ENCODE results near the gene GGN. TPM values are rescaled to one million over a fixed set of nuclear protein-coding genes. Genes with fewer than 3 reads are reported as not detected.

The GGN gene
- total and polyA plus RNA-seq, 2 experiments from 2014 or later: 0.60 to 1.1 TPM

DNA sequence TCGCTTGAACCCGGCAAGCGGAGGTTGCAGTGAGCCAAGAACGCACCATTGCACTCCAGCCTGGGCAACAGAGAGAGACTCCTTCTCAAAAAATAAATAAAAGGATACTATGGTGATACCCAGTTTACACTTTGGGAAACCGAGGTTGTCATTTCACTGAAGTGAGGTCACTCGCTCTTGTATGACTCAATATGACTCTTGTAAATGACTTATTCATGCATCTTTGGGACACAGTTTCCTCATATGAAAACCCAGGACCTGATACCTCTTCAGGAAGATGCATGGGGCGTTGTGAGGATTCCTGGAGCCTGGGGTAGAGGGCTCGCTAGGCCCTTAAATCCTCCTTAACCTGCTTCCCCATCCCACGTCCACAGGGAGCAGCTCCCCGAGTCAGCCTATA is 9.0 kb downstream of the GGN start:
- Histone ChIP-seq H3K4me2 (no peak overlapping the region), H4K20me1 (ENCODE audit: insufficient read depth, poor library complexity, severe bottlenecking) (peaks cover 28% of the 10 kb centered on the region), H3K9me2 (replicated peaks; ENCODE audit: insufficient read depth) (no peaks in the 10 kb centered on the region), H3K4me1 (ENCODE audit: insufficient read depth) (peaks cover 10% of the 10 kb centered on the region), H3K9me3 (ENCODE audit: low read depth) (no peaks in the 10 kb centered on the region), H2AFZ (no peak overlapping the region), H3K27me3 (no peaks in the 10 kb centered on the region), H3K4me3 (no peak overlapping the region), H3K79me2 (peaks cover 44% of the 10 kb centered on the region), H3K27ac (no peak overlapping the region), H3K36me3 (replicated peaks; ENCODE audit: insufficient read depth, low read depth) (no peaks in the 10 kb centered on the region)
- TF ChIP-seq, protein P1, sequence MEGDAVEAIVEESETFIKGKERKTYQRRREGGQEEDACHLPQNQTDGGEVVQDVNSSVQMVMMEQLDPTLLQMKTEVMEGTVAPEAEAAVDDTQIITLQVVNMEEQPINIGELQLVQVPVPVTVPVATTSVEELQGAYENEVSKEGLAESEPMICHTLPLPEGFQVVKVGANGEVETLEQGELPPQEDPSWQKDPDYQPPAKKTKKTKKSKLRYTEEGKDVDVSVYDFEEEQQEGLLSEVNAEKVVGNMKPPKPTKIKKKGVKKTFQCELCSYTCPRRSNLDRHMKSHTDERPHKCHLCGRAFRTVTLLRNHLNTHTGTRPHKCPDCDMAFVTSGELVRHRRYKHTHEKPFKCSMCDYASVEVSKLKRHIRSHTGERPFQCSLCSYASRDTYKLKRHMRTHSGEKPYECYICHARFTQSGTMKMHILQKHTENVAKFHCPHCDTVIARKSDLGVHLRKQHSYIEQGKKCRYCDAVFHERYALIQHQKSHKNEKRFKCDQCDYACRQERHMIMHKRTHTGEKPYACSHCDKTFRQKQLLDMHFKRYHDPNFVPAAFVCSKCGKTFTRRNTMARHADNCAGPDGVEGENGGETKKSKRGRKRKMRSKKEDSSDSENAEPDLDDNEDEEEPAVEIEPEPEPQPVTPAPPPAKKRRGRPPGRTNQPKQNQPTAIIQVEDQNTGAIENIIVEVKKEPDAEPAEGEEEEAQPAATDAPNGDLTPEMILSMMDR (IDR thresholded peaks at IDR 0.05; ENCODE audit: poor library complexity): no peak
- no peak for TF ChIP-seq EZH2 (IDR thresholded peaks at IDR 0.05; ENCODE audit: borderline replicate concordance)
- TF ChIP-seq EZH2phosphoT487 (IDR thresholded peaks at IDR 0.05; ENCODE audit: low read depth, severe bottlenecking, unreplicated experiment): no peak
- WGBS (ENCODE audit: low lambda C conversion rate, missing lambda C conversion rate): 98% methylated on average over 10 of the region's 10 CpGs
- no peak for DNase-seq (ENCODE audit: low spot score)

DNA sequence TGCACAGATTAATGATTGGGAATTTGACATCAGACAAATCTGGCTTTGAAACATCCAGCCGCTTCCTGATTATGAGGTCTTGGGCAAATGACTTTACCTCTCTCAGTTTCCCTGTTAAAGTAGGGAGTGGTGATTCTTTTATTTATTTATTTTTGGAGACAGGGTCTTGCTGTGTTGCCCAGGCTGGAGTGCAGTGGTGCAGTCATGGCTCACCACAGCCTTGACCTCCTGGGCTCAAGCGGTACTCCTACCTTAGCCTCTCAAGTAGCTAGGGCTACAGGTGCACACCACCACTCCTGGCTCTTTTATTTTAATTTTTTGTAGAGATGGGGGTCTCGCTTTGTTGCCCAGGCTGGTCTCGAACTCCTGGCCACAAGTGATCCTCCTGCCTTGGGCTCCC is 10.8 kb downstream of the GGN start:
- Histone ChIP-seq H2AFZ (no peak overlapping the region), H3K4me1 (ENCODE audit: insufficient read depth) (peaks cover 10% of the 10 kb centered on the region), H3K27ac (no peak overlapping the region), H3K36me3 (replicated peaks; ENCODE audit: insufficient read depth, low read depth) (no peaks in the 10 kb centered on the region), H3K4me3 (no peak overlapping the region), H3K4me2 (peak overlapping the region; percentile 94), H4K20me1 (ENCODE audit: insufficient read depth, poor library complexity, severe bottlenecking) (peaks cover 28% of the 10 kb centered on the region), H3K9me3 (ENCODE audit: low read depth) (no peaks in the 10 kb centered on the region), H3K27me3 (no peaks in the 10 kb centered on the region), H3K9me2 (replicated peaks; ENCODE audit: insufficient read depth) (no peaks in the 10 kb centered on the region), H3K79me2 (peaks cover 44% of the 10 kb centered on the region)
- TF ChIP-seq EZH2phosphoT487 (IDR thresholded peaks at IDR 0.05; ENCODE audit: low read depth, severe bottlenecking, unreplicated experiment) (no peak), EZH2 (IDR thresholded peaks at IDR 0.05; ENCODE audit: borderline replicate concordance) (no peak)
- TF ChIP-seq, protein P1 (IDR thresholded peaks at IDR 0.05; ENCODE audit: poor library complexity): no peak
- DNase-seq (ENCODE audit: low spot score): no peak
- 99% methylated on average over 4 of the region's 4 CpGs for whole genome bisulfite sequencing (ENCODE audit: low lambda C conversion rate, missing lambda C conversion rate)

DNA sequence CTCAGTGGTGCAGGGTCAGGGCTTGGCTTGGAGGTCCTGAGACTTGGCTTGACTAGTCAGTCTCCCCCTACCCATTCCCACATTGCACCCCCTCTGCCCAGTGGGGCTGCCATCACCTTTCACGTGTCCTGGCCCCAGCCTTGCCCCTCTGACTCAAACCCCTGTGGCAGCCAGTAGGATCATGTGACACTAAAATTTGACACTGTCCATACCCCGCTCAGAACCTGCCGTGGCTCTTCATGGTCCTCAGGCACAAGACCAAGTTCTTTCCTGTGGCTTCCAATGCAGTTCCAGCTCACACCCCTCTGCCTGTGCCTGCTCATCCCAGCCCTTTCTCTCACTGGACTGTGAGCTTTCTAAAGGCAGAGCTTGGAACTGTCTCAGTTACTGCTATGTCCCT is 11.3 kb downstream of the GGN start:
- H3K4me3 ChIP-seq: no peak overlapping the region
- H3K79me2 ChIP-seq: peaks cover 44% of the 10 kb centered on the region
- H3K4me1 ChIP-seq (ENCODE audit: insufficient read depth): peaks cover 10% of the 10 kb centered on the region
- H3K9me2 ChIP-seq (replicated peaks; ENCODE audit: insufficient read depth): no peaks in the 10 kb centered on the region
- H2AFZ ChIP-seq: no peak overlapping the region
- H3K27ac ChIP-seq: no peak overlapping the region
- DNase-seq (ENCODE audit: low spot score): no peak
- TF ChIP-seq, protein P1 (IDR thresholded peaks at IDR 0.05; ENCODE audit: poor library complexity): no peak
- TF ChIP-seq EZH2phosphoT487 (IDR thresholded peaks at IDR 0.05; ENCODE audit: low read depth, severe bottlenecking, unreplicated experiment) (no peak), EZH2 (IDR thresholded peaks at IDR 0.05; ENCODE audit: borderline replicate concordance) (no peak)
- WGBS (ENCODE audit: low lambda C conversion rate, missing lambda C conversion rate): 77% methylated on average over 3 of the region's 3 CpGs
- H3K9me3 ChIP-seq (ENCODE audit: low read depth): no peaks in the 10 kb centered on the region
- H3K36me3 ChIP-seq (replicated peaks; ENCODE audit: insufficient read depth, low read depth): no peaks in the 10 kb centered on the region
- peaks cover 28% of the 10 kb centered on the region for H4K20me1 ChIP-seq (ENCODE audit: insufficient read depth, poor library complexity, severe bottlenecking)
- peak overlapping the region; percentile 94 for H3K4me2 ChIP-seq
- H3K27me3 ChIP-seq: no peaks in the 10 kb centered on the region

DNA sequence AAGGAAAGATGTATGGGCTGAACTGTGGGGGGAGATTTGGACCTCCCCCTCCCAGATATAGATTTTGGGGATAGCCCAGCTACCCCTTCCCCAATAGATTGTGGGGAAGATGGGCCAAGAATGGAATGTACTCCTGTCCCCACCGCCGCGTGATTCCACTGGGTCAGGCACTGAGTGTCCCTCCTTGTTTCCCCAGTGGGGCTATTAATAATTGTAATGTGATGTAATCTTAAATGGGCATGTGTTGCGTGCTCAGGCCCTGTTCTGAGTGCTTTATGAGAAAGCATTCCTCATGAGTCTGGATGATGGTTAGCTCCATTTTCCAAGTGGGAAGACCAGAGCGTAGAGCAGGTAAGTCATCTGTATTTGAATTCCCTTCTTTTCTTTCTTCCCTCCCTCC is 12.1 kb downstream of the GGN start:
- Histone ChIP-seq H2AFZ (no peak overlapping the region), H3K79me2 (peaks cover 44% of the 10 kb centered on the region), H3K9me2 (replicated peaks; ENCODE audit: insufficient read depth) (no peaks in the 10 kb centered on the region), H3K4me2 (peak overlapping the region; percentile 94), H4K20me1 (ENCODE audit: insufficient read depth, poor library complexity, severe bottlenecking) (peaks cover 28% of the 10 kb centered on the region), H3K27me3 (no peaks in the 10 kb centered on the region), H3K4me1 (ENCODE audit: insufficient read depth) (peaks cover 10% of the 10 kb centered on the region), H3K36me3 (replicated peaks; ENCODE audit: insufficient read depth, low read depth) (no peaks in the 10 kb centered on the region), H3K27ac (peak overlapping the region; percentile 94), H3K9me3 (ENCODE audit: low read depth) (no peaks in the 10 kb centered on the region), H3K4me3 (peak overlapping the region; percentile 65)
- TF ChIP-seq EZH2phosphoT487 (IDR thresholded peaks at IDR 0.05; ENCODE audit: low read depth, severe bottlenecking, unreplicated experiment) (no peak), EZH2 (IDR thresholded peaks at IDR 0.05; ENCODE audit: borderline replicate concordance) (no peak)
- TF ChIP-seq, protein P1 (IDR thresholded peaks at IDR 0.05; ENCODE audit: poor library complexity): no peak
- 79% methylated on average over 5 of the region's 5 CpGs for WGBS (ENCODE audit: low lambda C conversion rate, missing lambda C conversion rate)
- DNase-seq (ENCODE audit: low spot score): no peak

Data from hepatocyte (in vitro differentiated cells).